GM20431 (cell line): Measurements from ENCODE around the gene HSD17B12.
"Not testable (repeated sequence)": the region's sequence is repeated elsewhere in the genome, so short reads cannot be mapped to it uniquely, and the experiment has no call there.

Source experiments
- in situ Hi-C: fragments of 300-500 bp; cut with MseI, MboI; formaldehyde crosslinking; loops from one replicate; pipeline ENCODE4 v1.15.0; 2020; ENCODE audit warnings: low sequenced_read_pairs; ENCODE audit not compliant: unreplicated experiment

The HSD17B12 gene

GRCh38 chr11:43737201-43737590, 56.7 kb downstream of the HSD17B12 start:
- in situ Hi-C loops = no loop called here

DNA sequence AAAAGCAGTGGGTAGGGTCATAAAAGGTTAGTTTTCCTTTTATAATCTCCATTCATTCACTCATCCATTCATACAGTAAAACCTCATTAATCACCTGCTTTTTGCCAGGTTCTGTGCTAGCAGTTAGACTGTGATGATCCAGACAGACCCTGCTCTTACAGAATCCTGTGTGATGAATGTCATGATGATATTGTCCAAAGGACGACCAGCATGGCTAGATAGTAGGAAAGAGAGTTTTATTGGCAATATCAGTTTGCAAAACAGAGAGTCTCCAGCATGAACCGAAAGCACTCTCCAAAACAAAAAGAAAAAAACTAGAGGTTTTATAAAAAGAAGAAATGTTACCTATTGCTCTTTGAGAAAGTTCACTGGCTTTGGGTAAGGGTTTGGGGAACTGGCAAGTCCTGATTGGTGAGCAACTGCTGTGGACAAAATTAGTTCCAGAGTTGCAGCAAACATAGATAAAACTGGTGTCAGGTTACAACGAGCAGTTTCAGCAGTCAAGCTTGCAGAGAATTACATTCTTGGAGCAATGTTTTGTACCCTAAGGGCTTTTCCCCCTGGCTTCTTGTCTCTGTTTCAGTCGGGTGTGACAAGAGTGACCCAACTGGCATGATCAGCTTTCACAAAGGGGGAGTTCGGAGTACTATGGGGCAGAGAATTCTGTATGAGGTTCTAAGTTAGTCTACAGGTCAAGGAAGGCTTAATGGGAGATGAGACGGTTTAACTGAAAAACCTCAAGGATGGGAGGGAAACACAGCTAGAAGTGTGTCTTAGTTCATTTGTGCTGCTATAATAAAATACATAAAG, 58.3 kb downstream of the HSD17B12 start:
- in situ Hi-C loops = no loop called here

GRCh38 chr11:43746670-43747069, 66.1 kb downstream of the HSD17B12 start:
- in situ Hi-C loops = no loop called here

GRCh38 chr11:43747130-43747802, 66.7 kb downstream of the HSD17B12 start:
- in situ Hi-C loops = no loop called here

- in situ Hi-C loops = no loop called here
These were observed 67.6 kb downstream of the HSD17B12 start for GRCh38 chr11:43748095-43748494.

- in situ Hi-C loops = no loop called here
These were observed 71.2 kb downstream of the HSD17B12 start for GRCh38 chr11:43751726-43752125.

DNA sequence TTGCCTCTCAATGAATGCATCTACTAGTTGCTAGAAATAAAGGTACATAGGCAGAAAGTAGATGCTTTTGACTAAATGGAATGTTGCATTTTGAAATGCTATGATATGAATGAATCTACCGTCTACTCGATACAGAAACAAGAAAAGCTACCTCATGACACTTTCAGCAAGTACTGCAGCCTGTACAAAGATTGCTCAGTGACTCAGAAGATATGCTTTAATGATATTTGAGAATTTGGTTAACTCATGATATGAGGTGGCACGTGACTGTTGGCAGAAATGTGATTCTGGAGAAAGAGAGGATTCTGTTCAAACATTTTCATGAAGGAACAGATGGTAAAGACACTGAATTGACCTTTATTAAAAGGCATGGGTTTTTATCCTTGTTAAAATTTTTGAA, 76.0 kb downstream of the HSD17B12 start:
- in situ Hi-C loops = no loop called here

GRCh38 chr11:43758927-43759326, 78.4 kb downstream of the HSD17B12 start:
- in situ Hi-C loops = no loop called here

GRCh38 chr11:43760902-43761301, 80.4 kb downstream of the HSD17B12 start:
- in situ Hi-C loops = no loop called here

DNA sequence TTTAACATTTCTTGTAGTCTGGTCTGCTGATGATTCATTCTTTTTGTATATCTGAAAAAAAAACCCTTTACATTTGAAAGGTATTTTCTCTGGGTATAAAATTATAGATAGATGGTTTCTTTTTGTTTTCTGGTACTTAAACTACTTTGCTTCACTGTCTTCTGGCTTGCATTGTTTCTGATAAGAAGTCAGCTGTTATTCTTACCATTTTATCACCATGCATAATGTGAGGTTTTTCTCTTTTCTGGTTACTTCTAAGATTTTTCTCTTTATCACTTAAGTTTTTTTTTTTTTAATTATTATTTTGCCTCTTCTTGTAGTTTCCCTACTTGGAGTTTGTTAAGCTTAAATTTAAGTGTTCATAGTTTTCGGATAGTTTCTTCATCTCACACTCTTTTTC, 84.7 kb downstream of the HSD17B12 start:
- in situ Hi-C loops = no loop called here

GRCh38 chr11:43768654-43769053, 88.1 kb downstream of the HSD17B12 start:
- in situ Hi-C loops = not testable (repeated sequence)

- in situ Hi-C loops = no loop called here
These were observed 89.6 kb downstream of the HSD17B12 start for GRCh38 chr11:43770173-43770572.

DNA sequence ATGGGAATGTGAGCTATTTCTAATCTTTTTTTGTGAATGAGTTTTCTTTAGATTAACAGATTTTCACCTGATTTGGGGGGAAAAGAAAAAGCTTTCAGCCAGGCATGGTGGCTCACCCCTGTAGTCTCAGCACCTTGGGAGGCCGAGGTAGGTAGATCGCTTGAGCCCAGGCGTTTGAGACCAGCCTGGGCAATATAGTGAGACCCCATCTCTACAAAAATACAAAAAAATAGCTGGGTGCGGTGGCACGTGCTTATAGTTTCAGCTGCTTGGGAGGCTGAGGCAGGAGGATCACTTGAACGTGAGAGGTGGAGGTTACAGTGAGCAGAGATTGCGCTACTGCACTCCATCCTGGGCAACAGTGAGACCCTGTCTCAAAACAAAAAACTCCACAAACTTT, 92.2 kb downstream of the HSD17B12 start:
- in situ Hi-C loops = no loop called here

GRCh38 chr11:43774786-43775185, 94.2 kb downstream of the HSD17B12 start:
- in situ Hi-C loops = no loop called here

- in situ Hi-C loops = no loop called here
These were observed 98.8 kb downstream of the HSD17B12 start for GRCh38 chr11:43779306-43779705.

DNA sequence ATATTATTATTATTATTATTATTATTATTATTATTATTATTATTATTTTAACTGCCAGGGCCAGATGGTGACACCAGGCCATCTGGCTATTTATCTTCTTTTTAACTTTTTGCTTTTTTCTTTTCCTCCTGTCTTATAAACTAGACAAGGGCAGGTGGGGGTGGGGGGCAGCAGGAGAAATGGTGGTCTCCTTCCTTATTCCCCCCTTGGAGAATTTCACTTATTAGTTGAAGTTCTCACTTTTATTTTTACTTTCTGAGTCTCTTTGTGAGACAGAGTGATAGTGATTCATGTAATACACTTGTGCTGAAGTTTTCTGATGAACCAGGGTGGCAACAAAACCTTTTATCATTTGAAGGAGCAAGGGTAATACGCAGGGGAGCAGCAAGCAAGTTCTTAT, 103.8 kb downstream of the HSD17B12 start:
- in situ Hi-C loops = no loop called here

GRCh38 chr11:43784866-43785265, 104.3 kb downstream of the HSD17B12 start:
- in situ Hi-C loops = no loop called here

DNA sequence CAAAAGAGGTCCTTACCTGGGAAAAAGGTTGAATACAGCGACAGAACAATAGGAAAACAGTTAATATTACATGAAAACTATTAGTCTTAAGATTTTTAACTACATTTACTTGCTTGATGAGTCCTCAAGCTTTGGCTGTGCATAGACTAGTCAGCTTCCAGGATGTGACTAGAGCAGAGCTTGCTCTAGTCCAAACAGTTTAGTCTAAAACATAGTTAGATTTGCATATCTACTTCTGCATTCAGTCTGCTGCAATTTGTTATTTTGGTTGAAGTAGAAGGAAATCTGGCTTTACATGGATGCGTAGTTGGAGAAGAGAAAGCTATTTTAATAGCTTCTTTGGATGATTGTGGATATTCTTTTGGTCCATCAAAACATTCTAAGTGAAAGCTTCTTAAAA, 104.8 kb downstream of the HSD17B12 start:
- in situ Hi-C loops = no loop called here

GRCh38 chr11:43786016-43786415, 105.5 kb downstream of the HSD17B12 start:
- in situ Hi-C loops = no loop called here

GRCh38 chr11:43787824-43788223, 107.3 kb downstream of the HSD17B12 start:
- in situ Hi-C loops = no loop called here

DNA sequence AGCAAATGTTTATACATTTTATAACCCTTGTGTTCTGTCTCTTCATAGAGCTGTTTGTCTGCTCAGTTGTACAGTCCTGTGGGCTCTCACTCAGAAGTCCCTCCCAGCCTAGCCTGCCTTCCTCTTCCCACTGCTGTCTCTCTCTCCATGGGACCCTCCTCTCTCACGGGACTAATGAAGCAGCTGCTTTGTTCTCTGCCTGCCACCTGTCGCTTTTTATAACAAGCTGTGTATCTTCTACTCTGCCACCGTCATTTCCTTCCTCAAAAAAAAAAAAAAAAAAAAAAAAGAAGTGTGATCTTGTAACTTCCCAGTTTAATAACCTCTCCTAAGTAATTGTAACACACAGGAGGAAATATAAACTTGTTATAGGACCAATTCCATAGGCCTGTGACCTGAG, 107.9 kb downstream of the HSD17B12 start:
- in situ Hi-C loops = no loop called here
